Measurements from ENCODE around the gene MST1R. TPM values are rescaled to one million over a fixed set of nuclear protein-coding genes. Genes with fewer than 3 reads are reported as not detected.

MST1R gene
- total and polyA plus RNA-seq, 9 of the 15 experiments (the other 6 are each of a cell fraction or from before 2014, with no cell fraction given): 1.3 to 10.0 (median 3.8) TPM

GRCh38 chr3:49929291-49930167 is 25.9 kb upstream of the MST1R start, which contains the start of gene MON1A (continued):
- TF ChIP-seq ATF3 (IDR thresholded peaks at IDR 0.05): peak; percentile 93
- TF ChIP-seq ATF3 (CRISPR knock-in tag; conservative IDR thresholded peaks at IDR 0.05): 0 out of 2 replicates have a peak, but pooled peaks have one; percentile 81
- TF ChIP-seq RAD51 (IDR thresholded peaks at IDR 0.05; ENCODE audit: borderline replicate concordance, low read depth): peak; percentile 64; the same call in 1 of the 2 replicates
- no peak for TF ChIP-seq ZNF316 (IDR thresholded peaks at IDR 0.05)
- TF ChIP-seq MNT (conservative IDR thresholded peaks at IDR 0.05): peak; percentile 98 to 99

- ChIA-PET POLR2A (interaction anchor here (1.6 to 4.1 kb wide), 2 partner anchors 12 to 21 kb away, joined by 10 to 38 read pairs; partner anchors contain the start of gene RBM6), CTCF (ENCODE audit: low intra/inter-chr PET ratio) (no interaction called here)
- no peak for ATAC-seq
- Histone ChIP-seq H3K9me1 (ENCODE audit: control insufficient read depth, insufficient read depth, low read length) (peaks cover 2% of the 10 kb centered on the region), H4K20me1 (replicated peaks; ENCODE audit: control insufficient read depth, insufficient read depth, low read length) (no peaks in the 10 kb centered on the region), H3K27me3 (ENCODE audit: control insufficient read depth in 2 of 2, insufficient read depth in 2 of 2, low read length in 2 of 2) (no peaks in the 10 kb centered on the region), H3K9me3 (replicated peaks; ENCODE audit: control insufficient read depth, insufficient read depth, low read depth, low read length) (no peaks in the 10 kb centered on the region), H3K9ac (ENCODE audit: insufficient read depth in 1 of 2, low read depth in 2 of 2, low read length in 2 of 2) (peak overlapping the region; percentile 34 to 89), H3K4me1 (replicated peaks in 1 of 2; ENCODE audit: control insufficient read depth in 2 of 2, insufficient read depth in 2 of 2, low read length in 2 of 2) (peaks cover 22 to 33% of the 10 kb centered on the region in 2 experiments), H3K36me3 (ENCODE audit: control insufficient read depth, insufficient read depth, low read length) (peaks cover 9% of the 10 kb centered on the region; the same call in 2 of the 3 replicates), H2AFZ (ENCODE audit: low read depth, low read length) (0 out of 2 replicates have a peak overlapping the region, but pooled peaks have one; percentile 16), H3K79me2 (ENCODE audit: control insufficient read depth, insufficient read depth, low read length) (peaks cover 29% of the 10 kb centered on the region), H3K4me3 (peak overlapping the region; percentile 62), H3K27ac (ENCODE audit: extremely low read depth, low read depth, low read length) (no peak overlapping the region; the same call in 2 of the 3 replicates), H3K4me2 (ENCODE audit: insufficient read depth, low read length) (peak overlapping the region; percentile 97)
- 78% methylated on average over 4 of the region's 5 CpGs for WGBS (ENCODE audit: insufficient coverage, low coverage, missing lambda C conversion rate)
- no peak for FAIRE-seq
- no TSS peak for BruUV-seq (replicated peaks)
- intact Hi-C loops (cut with micrococcal nuclease) (loop anchor here (5.0 kb wide), 1 partner anchor 159 kb away; the partner anchor contains the start of gene RBM5), in situ Hi-C loops (cut with MboI) (no loop called here)
- no peak for DNase-seq (ENCODE audit: extremely low read depth in 1 of 4, low spot score in 3 of 4)
- TF ChIP-seq STAG1 (CRISPR knock-in tag; IDR thresholded peaks at IDR 0.05; ENCODE audit: borderline replicate concordance) (0 out of 2 replicates have a peak, but pooled peaks have one; percentile 36), SMC3 (conservative IDR thresholded peaks at IDR 0.05; ENCODE audit: insufficient read depth, low read depth, low read length) (no peak), NONO (IDR thresholded peaks at IDR 0.05; ENCODE audit: low read depth in 2 of 2, low read length in 1 of 2) (no peak), NKRF (IDR thresholded peaks at IDR 0.05; ENCODE audit: borderline replicate concordance) (no peak), ZC3H4 (CRISPR knock-in tag; IDR thresholded peaks at IDR 0.05; ENCODE audit: borderline replicate concordance) (peak; percentile 61; the same call in 1 of the 2 replicates), EP300 (IDR thresholded peaks at IDR 0.05; ENCODE audit: low read length) (no peak), MBD1 (CRISPR knock-in tag; IDR thresholded peaks at IDR 0.05) (no peak)
These were observed 24.9 kb upstream of the MST1R start for GRCh38 chr3:49928481-49929017.
